Activated CD4-positive, alpha-beta T cell treated with anti-CD3 and anti-CD28 coated beads for 1 hour (primary cell): ENCODE results near the gene CARS2.
"Not testable (repeated sequence)": the region's sequence is repeated elsewhere in the genome, so short reads cannot be mapped to it uniquely, and the experiment has no call there.

ENCODE experiments used
- DNase-seq: peaks from one replicate; pipeline ENCODE4 v3.0.0-alpha.2; 2020

Gene CARS2, protein sequence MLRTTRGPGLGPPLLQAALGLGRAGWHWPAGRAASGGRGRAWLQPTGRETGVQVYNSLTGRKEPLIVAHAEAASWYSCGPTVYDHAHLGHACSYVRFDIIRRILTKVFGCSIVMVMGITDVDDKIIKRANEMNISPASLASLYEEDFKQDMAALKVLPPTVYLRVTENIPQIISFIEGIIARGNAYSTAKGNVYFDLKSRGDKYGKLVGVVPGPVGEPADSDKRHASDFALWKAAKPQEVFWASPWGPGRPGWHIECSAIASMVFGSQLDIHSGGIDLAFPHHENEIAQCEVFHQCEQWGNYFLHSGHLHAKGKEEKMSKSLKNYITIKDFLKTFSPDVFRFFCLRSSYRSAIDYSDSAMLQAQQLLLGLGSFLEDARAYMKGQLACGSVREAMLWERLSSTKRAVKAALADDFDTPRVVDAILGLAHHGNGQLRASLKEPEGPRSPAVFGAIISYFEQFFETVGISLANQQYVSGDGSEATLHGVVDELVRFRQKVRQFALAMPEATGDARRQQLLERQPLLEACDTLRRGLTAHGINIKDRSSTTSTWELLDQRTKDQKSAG

DNA sequence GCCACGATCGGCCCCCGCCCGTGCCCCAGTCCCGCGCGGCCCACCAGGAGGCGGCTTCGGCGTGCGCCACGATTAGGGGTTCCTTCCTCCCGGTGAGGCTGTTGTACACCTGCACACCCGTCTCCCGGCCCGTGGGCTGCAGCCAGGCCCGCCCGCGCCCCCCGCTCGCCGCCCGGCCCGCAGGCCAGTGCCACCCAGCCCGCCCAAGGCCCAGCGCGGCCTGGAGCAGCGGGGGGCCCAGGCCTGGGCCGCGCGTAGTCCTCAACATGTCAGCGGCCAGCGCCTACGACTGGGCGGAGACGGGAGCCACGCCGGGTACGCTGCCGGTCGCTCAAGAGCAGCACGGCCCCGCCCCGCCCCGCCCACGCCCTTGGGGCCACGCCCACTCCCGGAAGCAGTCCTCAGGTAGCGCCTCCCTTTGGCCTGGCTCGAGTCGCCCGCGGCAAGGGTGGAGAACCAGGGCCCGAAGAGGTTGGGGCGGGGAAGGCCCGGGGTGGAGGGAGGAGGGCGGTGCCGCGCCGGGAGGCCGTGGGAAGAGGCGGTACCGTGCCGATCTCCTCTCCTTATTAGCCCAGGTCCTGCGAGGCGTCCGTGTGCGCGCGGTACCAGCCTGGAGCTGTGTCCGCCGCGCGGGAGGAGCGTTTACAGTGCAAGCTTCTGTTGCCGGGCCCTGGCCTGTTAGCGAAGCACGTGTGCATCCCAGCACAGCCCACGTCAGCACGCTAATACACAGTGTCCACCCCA is at the start of gene CARS2:
CARS2 (minus strand) TSS at position 291 of the 744 bp plus-strand sequence; CDS start at position 268, 23 bp downstream.
- peak; percentile 86 for DNase-seq

DNA sequence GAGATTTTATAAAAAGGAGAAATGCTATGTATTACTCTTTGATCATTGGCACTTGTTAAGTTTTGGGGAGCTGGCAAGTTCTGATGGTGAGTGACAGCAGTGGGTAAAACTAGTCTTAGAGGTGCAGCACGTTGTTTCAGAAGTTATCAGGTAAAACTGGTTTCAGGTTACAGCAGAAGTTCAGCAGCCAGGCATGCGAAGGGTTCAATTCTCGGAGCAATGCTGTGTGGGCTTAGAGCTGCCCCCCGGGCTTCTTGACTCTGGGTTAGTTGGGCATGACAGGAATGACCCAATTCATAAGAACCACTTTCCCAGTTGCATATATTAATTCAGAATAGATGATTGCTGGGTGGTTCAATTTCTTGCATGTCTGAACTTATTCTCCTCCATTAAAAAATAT is 42.4 kb upstream of the CARS2 start:
- no peak for DNase-seq

DNA sequence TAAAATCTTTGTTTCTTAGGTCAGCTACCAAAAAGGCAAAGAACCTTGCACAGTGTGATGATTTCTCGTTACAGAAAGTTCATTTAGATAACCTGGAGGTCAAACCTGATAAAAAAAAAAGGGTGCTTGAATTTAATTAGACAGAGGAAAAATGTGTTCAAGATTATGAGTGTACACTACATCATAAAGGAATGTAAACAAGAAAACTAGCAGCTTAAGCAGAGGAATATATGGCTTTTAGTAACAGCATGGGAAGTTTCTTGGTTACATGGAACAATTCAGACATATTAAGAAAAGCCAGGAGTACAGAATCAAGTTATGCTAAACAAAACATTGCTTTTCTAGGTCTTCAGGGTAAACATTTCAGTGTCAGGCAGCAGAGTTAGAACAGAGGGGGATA is 40.5 kb upstream of the CARS2 start:
- no peak for DNase-seq

DNA sequence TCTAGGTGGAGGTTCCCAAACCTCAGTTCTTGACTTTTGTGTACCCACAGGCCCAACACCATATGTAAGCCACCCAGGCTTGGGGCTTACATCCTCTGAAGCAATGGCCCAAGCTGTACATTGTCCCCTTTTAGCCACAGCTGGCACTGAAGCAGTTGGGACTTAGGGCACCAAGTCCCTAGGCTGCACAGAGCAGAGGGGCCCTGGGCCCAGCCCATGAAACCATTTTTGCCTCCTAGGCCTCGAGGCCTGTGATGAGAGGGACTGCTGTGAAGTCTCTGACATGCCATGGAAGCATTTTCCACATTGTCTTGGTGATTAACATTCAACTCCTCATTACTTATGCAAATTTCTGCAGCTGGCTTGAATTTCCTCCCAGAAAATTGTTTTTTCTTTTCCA is 37.8 kb upstream of the CARS2 start:
- no peak for DNase-seq

DNA sequence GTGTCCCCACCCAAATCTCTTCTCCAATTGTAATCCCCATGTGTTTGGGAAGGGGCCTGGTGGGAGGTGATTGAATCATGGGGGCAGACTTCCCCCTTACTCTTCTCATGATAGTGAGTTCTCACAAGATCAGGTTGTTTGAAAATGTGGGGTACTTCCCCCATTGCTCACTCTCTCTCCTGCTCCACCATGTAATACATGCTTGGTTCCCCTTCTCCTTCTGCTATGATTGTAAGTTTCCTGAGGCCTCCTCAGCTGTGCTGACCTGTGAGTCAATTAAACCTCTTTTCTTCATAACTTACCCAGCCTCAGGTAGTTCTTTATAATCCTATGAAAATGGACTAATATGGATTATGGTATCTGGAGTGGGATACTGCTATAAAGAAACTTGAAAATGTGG is 31.6 kb upstream of the CARS2 start:
- no peak for DNase-seq

DNA sequence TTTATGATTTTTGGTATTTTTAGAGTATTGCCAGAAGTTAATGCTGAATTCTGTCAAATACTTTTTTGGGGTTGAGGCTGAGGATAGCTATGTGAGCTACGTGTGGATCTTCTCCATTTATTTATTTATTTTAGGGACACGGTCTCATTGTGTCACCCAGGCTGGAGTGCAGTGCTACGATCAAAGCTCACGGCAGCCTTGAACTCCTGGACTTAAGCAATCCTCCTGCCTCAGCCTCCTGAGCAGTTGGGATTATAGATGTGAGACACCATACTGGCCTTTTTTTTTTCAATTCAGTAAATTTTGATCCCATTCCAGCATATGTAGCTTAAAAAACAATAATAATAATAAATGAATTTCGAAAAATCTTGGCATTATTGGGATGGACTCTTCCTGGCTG is 28.6 kb upstream of the CARS2 start:
- no peak for DNase-seq

DNA sequence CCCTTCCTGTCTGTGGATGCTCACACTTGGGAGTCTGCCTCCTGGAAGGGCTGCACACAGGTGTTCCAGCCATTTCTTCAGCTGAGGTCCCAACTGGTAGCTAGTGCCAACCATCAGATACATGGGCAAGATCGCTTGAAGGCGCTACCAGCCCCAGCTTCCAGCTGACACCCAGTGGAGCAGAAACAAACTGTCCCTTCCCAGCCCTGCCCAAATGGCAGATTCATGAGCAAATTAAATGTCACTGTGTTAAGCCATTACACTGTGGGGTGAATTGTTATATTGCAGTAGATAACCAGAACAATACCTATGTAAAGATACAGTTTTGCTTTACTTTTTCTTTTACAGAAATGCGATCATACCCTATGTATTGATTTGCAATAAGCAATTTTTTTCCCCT is 25.2 kb upstream of the CARS2 start:
- DNase-seq: no peak

DNA sequence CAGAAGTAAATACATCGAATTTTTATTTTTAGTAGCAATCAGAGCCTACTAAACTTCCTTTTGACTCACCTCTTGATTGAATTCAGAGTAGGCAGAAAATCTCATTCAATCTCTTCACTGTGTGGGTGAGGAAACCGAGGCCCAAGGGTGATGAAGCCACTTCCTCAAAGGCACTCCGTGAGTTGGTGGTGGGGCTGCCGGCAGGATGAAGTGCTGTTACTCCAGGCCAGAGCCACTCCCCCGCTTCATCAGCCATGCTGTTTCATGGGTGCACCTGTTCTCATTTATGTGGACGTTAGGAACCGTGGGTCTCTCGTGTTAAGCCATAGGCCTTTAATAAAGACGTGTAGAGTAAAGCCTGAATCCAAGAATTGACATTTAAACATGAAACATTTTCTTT is 20.8 kb upstream of the CARS2 start:
- no peak for DNase-seq

DNA sequence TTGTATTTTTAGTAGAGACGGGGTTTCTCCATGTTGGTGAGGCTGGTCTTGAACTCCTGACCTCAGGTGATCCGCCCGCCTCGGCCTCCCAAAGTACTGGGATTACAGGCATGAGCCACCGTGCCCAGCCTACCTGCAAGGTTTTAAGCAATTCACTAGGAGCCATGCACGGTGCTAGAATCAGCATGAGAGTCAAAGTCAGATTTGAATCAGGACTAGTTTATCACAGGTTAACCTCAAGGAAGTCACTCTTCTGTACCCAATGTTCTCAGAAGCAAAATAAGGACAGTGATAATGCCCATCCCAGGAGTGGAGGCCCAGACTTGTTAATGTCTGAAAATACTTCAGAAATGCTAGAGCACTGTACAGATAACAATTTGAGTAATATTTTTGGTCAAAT is 20.2 kb upstream of the CARS2 start:
- not testable (repeated sequence) for DNase-seq

DNA sequence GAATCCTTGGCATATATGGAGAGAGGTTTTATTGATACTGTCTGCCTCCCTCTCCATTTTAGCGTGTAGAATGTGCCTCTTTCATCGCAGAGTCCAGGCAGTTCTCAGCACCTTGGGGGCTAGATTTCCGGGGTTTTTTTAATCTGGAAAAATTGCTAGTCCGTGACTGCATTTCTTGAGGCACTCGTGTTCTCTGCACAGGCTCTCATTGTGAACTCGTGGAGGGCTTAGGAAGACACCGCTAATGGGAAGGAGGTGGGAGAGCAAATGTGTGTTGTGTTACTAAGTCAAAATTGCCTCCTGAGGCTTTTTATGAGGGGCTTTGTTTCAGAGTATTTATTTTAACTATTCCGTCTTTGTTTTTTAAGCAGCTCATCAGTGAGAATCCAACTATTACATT is 17.7 kb upstream of the CARS2 start:
- DNase-seq: no peak

DNA sequence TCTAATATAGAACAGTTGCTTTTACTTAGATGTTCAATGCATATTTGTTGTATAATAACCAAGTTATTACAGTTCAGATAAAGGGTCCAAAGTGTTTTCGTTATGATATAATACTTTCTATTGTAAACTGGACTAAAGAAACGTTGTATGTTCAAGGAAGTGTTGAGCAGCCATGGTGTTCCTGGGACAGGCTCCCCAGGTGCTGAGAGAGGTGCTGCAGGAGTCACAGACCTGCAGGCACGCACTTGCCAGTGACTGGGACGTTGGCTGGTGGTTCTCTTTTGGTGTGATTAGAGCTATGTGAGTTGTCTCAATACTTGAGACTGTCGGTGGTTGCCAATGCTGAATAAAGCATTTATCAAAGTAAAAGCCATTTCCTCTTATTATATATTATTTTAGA is 17.1 kb upstream of the CARS2 start:
- DNase-seq: no peak

DNA sequence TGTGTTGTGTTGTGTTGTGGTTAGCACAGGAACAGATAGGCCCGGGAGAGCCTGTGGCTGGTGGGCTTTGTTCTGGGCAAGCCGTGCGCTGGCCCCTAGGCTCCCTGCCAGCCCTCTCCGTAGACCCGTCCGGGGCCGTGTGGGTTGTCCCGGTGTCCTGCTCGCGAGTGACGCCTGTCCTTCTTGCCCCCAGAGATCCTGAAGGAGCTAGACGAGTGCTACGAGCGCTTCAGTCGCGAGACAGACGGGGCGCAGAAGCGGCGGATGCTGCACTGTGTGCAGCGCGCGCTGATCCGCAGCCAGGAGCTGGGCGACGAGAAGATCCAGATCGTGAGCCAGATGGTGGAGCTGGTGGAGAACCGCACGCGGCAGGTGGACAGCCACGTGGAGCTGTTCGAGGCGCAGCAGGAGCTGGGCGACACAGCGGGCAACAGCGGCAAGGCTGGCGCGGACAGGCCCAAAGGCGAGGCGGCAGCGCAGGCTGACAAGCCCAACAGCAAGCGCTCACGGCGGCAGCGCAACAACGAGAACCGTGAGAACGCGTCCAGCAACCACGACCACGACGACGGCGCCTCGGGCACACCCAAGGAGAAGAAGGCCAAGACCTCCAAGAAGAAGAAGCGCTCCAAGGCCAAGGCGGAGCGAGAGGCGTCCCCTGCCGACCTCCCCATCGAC is 13.3 kb upstream of the CARS2 start:
- no peak for DNase-seq

DNA sequence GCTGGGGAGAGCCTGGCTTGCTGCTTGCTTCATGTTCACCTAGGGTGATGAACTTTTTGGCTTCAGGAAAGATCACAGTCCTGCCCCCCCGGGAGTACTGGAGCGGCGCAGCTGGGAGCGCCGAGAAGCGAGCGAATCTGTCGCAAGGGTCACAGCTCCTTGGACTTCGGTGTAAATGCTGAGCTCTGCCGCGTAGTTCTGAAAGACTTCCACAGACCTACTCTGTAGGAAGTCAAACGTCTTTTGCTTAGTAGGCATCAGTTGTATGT is 10.3 kb upstream of the CARS2 start:
- DNase-seq: no peak

DNA sequence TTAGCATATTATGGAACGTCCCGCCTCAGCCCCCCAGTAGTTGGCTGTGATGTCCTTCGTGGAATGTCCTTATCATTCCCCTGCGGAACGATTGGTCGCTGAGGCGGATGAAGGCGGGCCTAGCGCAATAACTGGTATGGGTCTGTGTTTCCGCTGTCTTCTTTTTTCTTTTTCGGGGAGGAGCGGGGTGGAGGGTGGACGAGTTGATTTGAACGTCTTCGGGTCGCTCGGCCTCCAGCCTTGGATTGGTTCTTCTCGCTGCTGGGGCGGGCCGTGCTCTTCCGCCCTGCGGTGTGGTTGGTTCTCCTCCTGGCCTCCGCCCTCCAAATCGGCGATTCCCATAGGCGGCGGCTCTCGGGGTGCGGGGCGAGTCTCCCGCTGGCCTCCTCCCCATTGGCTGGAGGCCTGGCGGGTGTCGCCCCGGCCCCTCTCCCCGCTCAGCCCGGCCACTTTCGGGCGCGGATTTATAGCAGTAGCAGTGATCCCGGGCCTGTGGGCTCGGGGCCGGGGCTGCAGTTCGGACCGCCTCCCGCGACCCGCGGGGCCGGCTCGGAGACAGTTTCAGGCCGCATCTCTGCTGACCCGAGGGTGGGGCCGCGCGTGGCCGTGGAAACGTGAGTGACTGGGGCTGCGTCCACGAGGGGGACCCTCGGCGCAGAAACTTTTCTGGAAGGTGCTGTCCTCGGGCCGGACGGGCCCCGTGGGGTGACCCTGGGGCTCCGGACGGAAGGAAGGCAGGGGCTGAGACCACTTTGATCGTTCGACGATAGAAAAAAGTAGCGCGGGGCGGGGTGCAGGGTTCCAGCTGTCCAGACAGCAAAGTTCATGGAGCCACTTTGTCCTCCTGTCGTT is 9.7 kb upstream of the CARS2 start:
- peak; percentile 93 for DNase-seq

DNA sequence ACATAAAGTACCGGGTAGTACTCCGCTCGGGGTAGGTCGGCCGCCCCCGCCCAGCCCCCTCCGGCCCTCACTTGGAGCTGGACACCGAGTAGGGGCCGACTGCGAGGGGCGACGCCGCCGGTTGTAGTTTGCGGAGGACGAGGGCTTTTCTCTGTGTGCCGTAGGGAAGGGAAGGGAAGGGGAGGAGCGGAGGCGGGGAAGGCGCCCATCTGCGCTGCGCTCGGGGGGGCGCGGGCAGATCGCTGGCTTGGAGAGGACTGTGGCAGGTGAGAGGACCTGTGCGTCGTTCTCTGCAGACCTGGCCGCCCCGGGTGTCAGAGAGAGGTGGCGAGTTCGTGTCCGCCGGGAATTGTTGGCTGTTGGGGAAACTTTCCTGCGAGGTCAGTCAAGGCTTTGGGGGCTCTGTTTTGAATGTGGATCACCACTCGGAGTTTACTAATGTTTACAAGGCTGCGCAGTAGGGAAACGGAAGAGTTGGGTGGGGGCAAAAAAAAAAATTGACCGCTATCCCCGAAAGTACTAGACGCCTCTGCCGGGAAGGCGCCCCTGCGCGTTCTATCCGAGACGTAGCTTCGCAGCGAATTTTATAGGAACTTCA is 9.0 kb upstream of the CARS2 start:
- no peak for DNase-seq

DNA sequence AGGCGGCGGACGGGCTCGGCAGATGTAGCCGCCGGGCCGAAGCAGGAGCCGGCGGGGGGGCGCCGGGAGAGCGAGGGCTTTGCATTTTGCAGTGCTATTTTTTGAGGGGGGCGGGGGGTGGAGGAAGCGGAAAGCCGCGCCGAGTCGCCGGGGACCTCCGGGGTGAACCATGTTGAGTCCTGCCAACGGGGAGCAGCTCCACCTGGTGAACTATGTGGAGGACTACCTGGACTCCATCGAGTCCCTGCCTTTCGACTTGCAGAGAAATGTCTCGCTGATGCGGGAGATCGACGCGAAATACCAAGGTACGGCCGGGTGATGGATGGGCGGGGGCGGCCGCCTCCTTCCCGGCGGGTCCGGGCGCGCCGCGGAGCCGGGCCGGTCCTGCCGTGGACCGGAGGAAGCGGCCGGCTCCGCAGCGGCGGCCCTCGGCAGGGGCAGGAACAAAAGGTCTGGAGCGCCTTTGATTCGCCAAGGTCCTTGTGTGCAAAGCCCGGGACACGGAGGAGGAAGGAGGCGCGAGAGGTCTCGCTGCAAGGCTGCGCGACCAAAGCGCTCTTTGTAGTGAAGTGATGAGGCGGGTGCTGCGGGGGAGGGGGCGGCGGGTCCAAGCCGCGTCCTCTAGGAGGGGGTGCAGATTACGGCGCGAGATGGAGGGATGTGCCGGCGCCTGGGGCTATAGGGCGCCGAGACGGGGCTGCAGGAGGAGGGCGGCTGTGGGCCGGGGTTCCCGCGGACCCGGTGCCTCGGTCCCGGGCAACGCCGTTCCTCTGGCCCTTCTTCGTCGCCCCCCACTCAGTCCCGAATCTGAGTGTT is 8.3 kb upstream of the CARS2 start:
- peak; percentile 65 for DNase-seq

DNA sequence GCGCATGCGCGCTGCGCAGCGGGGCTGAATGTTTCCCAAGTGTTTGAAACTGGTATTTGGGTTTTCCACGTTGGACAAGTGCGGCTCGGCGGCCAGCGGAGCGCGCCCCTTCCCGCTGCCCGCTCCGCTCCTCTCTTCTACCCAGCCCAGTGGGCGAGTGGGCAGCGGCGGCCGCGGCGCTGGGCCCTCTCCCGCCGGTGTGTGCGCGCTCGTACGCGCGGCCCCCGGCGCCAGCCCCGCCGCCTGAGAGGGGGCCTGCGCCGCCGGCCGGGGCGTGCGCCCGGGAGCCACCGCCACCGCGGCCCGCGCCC is 7.7 kb upstream of the CARS2 start, which contains the start of gene ING1:
ING1 (plus strand) TSS at position 59 of the 311 bp plus-strand sequence. CDS start 450 bp downstream, outside the sequence.
- DNase-seq: no peak

DNA sequence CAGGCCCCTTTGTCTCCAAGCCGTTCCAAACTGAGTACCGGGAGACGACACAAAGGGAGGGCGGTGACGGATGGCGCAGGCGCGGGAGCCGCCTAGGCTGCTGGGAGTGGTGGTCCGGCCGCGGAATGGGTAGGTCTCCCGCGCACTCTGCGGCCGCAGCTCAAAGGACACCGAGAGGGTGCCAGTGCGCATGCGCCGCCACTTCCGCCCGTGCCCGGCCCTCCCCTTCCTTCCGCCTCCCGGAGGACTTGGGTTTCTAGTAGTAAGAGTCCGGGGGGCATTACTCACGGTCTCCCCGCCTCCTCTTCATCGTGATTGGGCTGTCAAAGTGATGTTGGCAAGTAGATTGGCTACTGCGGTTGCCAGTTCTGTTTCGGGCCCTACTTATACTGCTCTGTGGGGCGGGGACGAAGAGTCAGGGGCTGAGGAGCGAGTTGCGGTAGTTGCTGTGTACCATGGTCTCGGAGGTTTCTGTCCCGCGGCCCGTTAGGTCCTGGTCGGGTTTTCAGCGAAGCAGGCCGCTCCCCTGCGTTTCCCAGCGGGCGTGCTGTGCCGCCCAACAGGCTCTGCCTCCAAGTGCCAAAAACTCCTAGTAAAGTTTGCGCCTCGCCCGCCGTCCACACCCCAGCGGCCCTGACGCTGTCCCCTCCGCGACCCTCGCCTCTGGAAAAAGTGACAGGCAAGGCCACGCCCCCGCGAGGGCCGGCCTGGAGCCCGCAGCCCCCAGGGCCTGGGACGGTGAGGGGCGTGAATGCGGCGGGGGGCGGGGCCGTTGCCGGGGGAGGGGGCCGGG is 7.1 kb upstream of the CARS2 start:
- peak; percentile 99 for DNase-seq

DNA sequence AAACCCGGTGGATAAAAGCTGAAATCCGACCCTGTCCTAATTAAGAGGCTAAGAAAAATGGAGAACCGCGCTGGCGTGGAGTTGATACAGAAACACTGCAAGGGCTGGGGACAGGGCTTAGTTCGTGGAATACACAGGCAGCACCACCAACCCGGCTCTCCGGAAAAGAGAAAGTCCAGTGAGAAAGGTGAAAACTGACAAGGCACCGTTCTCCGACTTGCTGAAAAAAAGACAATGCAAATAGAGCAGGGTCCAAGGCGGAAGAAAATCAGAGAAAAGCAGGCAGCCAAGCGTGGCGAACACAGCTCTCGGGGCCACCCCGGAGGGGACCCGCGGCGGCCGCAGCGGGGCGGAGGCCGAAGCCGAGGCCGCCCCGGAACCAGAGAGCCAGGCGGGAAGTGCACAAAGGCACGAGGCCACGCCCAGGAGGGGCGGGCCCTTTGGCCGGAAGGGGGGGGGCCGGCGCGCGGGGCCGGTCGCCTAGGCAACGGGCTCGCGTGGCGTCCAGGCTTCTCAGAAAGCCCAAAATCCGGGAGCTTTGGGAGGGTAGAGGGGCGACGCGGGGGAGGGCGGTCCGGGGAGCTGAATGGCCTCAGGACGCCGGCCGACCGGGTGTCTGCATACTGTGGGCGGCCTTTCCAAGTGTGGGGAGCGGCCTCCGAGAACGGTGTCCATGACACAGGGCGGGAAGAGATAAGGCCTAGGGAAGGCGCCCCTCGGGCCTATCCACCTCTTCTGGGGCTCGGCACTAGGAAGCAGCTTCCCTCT is 6.3 kb upstream of the CARS2 start:
- DNase-seq: peak; percentile 81
